ENCODE measurements around the gene GULP1.

DNA sequence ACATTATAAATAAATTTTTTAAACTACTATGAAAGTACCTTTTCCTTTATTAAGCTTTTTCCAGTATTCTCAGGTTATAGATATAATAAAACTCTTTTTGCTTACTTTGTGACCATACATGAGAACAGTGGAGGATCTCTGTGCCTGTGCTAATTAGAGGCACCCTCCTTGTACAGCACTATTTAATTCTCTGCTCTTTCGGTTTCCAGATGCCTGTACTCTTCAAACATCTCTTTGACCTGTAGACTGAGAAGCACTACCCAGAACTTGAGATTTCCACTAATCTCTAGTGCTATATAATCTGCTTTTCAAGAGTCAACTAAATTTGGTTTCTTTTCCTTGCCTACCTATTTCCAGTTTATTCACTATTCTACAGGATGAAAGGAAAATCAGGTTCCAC, 131.1 kb downstream of the GULP1 start:
- no peak for TF ChIP-seq FOXM1 (IDR thresholded peaks at IDR 0.05; ENCODE audit: borderline replicate concordance, low read depth)
- TF ChIP-seq EGR1 (IDR thresholded peaks at IDR 0.05): no peak
- TF ChIP-seq, protein P1, sequence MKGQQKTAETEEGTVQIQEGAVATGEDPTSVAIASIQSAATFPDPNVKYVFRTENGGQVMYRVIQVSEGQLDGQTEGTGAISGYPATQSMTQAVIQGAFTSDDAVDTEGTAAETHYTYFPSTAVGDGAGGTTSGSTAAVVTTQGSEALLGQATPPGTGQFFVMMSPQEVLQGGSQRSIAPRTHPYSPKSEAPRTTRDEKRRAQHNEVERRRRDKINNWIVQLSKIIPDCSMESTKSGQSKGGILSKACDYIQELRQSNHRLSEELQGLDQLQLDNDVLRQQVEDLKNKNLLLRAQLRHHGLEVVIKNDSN (IDR thresholded peaks at IDR 0.05): no peak
- no peak for TF ChIP-seq EP300 (IDR thresholded peaks at IDR 0.05; ENCODE audit: borderline replicate concordance)
- no peak for TF ChIP-seq TEAD4 (IDR thresholded peaks at IDR 0.05)
- TF ChIP-seq, protein P2, sequence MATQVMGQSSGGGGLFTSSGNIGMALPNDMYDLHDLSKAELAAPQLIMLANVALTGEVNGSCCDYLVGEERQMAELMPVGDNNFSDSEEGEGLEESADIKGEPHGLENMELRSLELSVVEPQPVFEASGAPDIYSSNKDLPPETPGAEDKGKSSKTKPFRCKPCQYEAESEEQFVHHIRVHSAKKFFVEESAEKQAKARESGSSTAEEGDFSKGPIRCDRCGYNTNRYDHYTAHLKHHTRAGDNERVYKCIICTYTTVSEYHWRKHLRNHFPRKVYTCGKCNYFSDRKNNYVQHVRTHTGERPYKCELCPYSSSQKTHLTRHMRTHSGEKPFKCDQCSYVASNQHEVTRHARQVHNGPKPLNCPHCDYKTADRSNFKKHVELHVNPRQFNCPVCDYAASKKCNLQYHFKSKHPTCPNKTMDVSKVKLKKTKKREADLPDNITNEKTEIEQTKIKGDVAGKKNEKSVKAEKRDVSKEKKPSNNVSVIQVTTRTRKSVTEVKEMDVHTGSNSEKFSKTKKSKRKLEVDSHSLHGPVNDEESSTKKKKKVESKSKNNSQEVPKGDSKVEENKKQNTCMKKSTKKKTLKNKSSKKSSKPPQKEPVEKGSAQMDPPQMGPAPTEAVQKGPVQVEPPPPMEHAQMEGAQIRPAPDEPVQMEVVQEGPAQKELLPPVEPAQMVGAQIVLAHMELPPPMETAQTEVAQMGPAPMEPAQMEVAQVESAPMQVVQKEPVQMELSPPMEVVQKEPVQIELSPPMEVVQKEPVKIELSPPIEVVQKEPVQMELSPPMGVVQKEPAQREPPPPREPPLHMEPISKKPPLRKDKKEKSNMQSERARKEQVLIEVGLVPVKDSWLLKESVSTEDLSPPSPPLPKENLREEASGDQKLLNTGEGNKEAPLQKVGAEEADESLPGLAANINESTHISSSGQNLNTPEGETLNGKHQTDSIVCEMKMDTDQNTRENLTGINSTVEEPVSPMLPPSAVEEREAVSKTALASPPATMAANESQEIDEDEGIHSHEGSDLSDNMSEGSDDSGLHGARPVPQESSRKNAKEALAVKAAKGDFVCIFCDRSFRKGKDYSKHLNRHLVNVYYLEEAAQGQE (IDR thresholded peaks at IDR 0.05; ENCODE audit: low read depth): no peak
- no peak for TF ChIP-seq YY1 (IDR thresholded peaks at IDR 0.05; ENCODE audit: low read depth)

Measured in Ishikawa (cell line).